Endodermal cell (in vitro differentiated cells): Measurements from ENCODE around the gene THAP11. TPM values are rescaled to one million over a fixed set of nuclear protein-coding genes. Genes with fewer than 3 reads are reported as not detected.
"Not testable (repeated sequence)": the region's sequence is repeated elsewhere in the genome, so short reads cannot be mapped to it uniquely, and the experiment has no call there.

Source experiments
- DNase-seq: peaks from one replicate; pipeline ENCODE4 v3.0.0-alpha.2; 2017
- H3K27ac ChIP-seq: 2 replicates; pipeline ENCODE4 v1.5.1; 2013; ENCODE audit warnings: mild to moderate bottlenecking, low read depth, low read length, moderate library complexity
- H3K27me3 ChIP-seq: 2 replicates; pipeline ENCODE4 v1.6.1; 2013; ENCODE audit warnings: mild to moderate bottlenecking, low read length, moderate library complexity; ENCODE audit not compliant: insufficient read depth, control insufficient read depth, poor library complexity, severe bottlenecking
- H3K36me3 ChIP-seq: 2 replicates; pipeline ENCODE4 v1.7.0; 2013; ENCODE audit warnings: mild to moderate bottlenecking, low read length, moderate library complexity; ENCODE audit not compliant: control insufficient read depth, insufficient read depth
- H3K4me1 ChIP-seq: one replicate; pipeline ENCODE4 v1.7.0; 2013; ENCODE audit warnings: low read length; ENCODE audit not compliant: control insufficient read depth, insufficient read depth
- H3K4me3 ChIP-seq: 2 replicates; pipeline ENCODE4 v1.5.1; 2013; ENCODE audit warnings: mild to moderate bottlenecking, low read length, moderate library complexity
- H3K9ac ChIP-seq: 2 replicates; pipeline ENCODE4 v1.6.1; 2013; ENCODE audit warnings: mild to moderate bottlenecking, low read length, moderate library complexity; ENCODE audit not compliant: poor library complexity, severe bottlenecking; ENCODE audit errors: extremely low read depth
- H3K9me3 ChIP-seq: 2 replicates; pipeline ENCODE4 v1.6.1; 2013; ENCODE audit warnings: mild to moderate bottlenecking, low read length, moderate library complexity; ENCODE audit not compliant: control insufficient read depth
- H3K27ac Mint-ChIP-seq: 2 replicates; pipeline ENCODE4 v1.8.0; 2020; ENCODE audit warnings: mixed read lengths
- H3K27me3 Mint-ChIP-seq: 2 replicates; pipeline ENCODE4 v1.8.0; 2021; ENCODE audit warnings: mild to moderate bottlenecking, mixed read lengths; ENCODE audit not compliant: insufficient read depth
- H3K36me3 Mint-ChIP-seq: 2 replicates; pipeline ENCODE4 v1.8.0; 2020; ENCODE audit warnings: low read depth, mixed read lengths
- H3K4me1 Mint-ChIP-seq: 2 replicates; pipeline ENCODE4 v1.8.0; 2020; ENCODE audit warnings: mixed read lengths
- H3K4me3 Mint-ChIP-seq: 2 replicates; pipeline ENCODE4 v1.8.0; 2020; ENCODE audit warnings: mild to moderate bottlenecking, moderate library complexity, mixed read lengths
- H3K9me3 Mint-ChIP-seq: 2 replicates; pipeline ENCODE4 v1.8.0; 2020; ENCODE audit warnings: mild to moderate bottlenecking, mixed read lengths
- WGBS, 2 experiments: methylation state at CpG; one replicate each; pipeline versions ENCODE4 v1.1.5 to v1.1.7; 2013; ENCODE audit warnings: missing lambda C conversion rate in 2 of 2, mixed read lengths in 1 of 2; ENCODE audit not compliant: insufficient coverage in 1 of 2, insufficient read length in 1 of 2; 5-methylcytosine and 5-hydroxymethylcytosine counted together
- total RNA-seq, 2 donors: library from RNA; stranded (reverse); fragmentation: NEBNext Ultra II Directional in 1 of 2; extraction: Animal tissue kit (Norgen Biotek cat#: 25700) in 1 of 2; gene quantifications; 2 replicates in 1 of 2; 3 replicates in 1 of 2; pipeline ENCODE4 v1.2.1, GENCODE V29; 2021
- TF ChIP-seq, protein P1 (sequence below): fragments of 200-600 bp; sonication (generic); conservative IDR thresholded peaks from 2 replicates; pipeline ENCODE4 v1.5.0; 2021; ENCODE audit warnings: antibody characterized with exemption, mild to moderate bottlenecking

THAP11 gene
- total RNA-seq, 2 donors from 2014 or later = 28.0 to 32.9 TPM

DNA sequence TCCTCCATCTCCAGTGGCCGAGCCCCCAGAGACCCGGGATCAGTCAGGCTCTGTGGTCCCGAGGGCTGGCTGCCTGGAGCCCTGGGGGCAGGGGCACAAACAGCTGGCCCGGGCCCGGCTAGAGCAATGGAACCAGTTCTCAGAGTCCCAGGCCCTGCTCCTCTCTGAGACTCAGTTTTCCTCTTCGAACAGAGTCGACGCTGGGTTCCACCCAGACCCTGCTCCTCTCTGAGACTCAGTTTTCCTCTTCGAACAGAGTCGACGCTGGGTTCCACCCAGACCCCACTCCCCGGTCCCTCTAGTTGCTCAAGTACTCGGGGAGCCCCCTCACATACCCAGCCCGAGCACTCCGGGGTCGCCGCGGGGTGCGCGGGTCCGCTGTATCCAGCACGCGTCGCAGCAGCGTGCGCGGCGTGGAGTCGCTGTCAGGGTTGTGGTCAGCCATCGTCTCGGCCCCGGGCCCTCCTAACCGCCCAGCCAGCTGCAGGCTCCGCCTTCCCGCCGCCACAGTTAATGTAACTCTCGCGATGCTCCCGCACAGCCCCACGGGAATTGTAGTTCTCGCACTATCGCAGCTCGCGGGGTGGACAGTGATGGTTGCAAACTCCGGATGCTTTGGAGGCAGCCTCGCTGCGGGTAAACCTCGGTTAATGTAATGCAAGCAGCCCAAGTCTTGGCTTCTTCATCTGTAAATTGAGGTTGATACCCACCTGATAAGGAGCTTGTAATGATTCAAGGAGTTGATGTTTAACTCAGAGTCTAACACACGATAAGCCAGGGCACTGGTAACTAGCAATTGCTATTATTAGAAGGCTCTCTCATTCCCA is 8.5 kb upstream of the THAP11 start:
- peak overlapping the region; percentile 81 for H3K4me3 Mint-ChIP-seq
- 2 to 4% methylated on average over 27 to 49 of the region's 49 CpGs for WGBS, 2 experiments
- TF ChIP-seq, protein P1, sequence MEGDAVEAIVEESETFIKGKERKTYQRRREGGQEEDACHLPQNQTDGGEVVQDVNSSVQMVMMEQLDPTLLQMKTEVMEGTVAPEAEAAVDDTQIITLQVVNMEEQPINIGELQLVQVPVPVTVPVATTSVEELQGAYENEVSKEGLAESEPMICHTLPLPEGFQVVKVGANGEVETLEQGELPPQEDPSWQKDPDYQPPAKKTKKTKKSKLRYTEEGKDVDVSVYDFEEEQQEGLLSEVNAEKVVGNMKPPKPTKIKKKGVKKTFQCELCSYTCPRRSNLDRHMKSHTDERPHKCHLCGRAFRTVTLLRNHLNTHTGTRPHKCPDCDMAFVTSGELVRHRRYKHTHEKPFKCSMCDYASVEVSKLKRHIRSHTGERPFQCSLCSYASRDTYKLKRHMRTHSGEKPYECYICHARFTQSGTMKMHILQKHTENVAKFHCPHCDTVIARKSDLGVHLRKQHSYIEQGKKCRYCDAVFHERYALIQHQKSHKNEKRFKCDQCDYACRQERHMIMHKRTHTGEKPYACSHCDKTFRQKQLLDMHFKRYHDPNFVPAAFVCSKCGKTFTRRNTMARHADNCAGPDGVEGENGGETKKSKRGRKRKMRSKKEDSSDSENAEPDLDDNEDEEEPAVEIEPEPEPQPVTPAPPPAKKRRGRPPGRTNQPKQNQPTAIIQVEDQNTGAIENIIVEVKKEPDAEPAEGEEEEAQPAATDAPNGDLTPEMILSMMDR = no peak
- peak; percentile 97 for DNase-seq
- Histone ChIP-seq H3K4me1 (no peaks in the 10 kb centered on the region), H3K9ac (peak overlapping the region; percentile 91), H3K36me3 (peaks cover 30% of the 10 kb centered on the region), H3K27ac (no peak overlapping the region), H3K9me3 (no peaks in the 10 kb centered on the region), H3K4me3 (peak overlapping the region; percentile 95), H3K27me3 (no peaks in the 10 kb centered on the region)
- H3K36me3 Mint-ChIP-seq = peaks cover 29% of the 10 kb centered on the region
- H3K27ac Mint-ChIP-seq = peak overlapping the region; percentile 66
- H3K27me3 Mint-ChIP-seq = no peaks in the 10 kb centered on the region
- H3K4me1 Mint-ChIP-seq = peaks cover 7% of the 10 kb centered on the region
- H3K9me3 Mint-ChIP-seq = no peaks in the 10 kb centered on the region

GRCh38 chr16:67834242-67834614 is 7.9 kb upstream of the THAP11 start:
- TF ChIP-seq, protein P1 = no peak
- H3K9me3 ChIP-seq = no peaks in the 10 kb centered on the region
- no peaks in the 10 kb centered on the region for H3K4me1 ChIP-seq
- H3K27ac ChIP-seq = no peak overlapping the region
- no peaks in the 10 kb centered on the region for H3K9me3 Mint-ChIP-seq
- H3K36me3 Mint-ChIP-seq = peaks cover 26% of the 10 kb centered on the region
- H3K27ac Mint-ChIP-seq = no peak overlapping the region
- peaks cover 27% of the 10 kb centered on the region for H3K36me3 ChIP-seq
- 85 to 93% methylated on average over 7 to 10 of the region's 10 CpGs for WGBS, 2 experiments
- no peak for DNase-seq
- peak overlapping the region; percentile 91 for H3K9ac ChIP-seq
- peaks cover 7% of the 10 kb centered on the region for H3K4me1 Mint-ChIP-seq
- H3K4me3 ChIP-seq = peak overlapping the region; percentile 95
- H3K27me3 Mint-ChIP-seq = no peaks in the 10 kb centered on the region
- no peaks in the 10 kb centered on the region for H3K27me3 ChIP-seq
- H3K4me3 Mint-ChIP-seq = peak overlapping the region; percentile 81

- not testable (repeated sequence) for H3K27ac ChIP-seq, H3K9me3 Mint-ChIP-seq, H3K27me3 ChIP-seq, H3K36me3 ChIP-seq, H3K4me3 Mint-ChIP-seq, DNase-seq, H3K27ac Mint-ChIP-seq, H3K4me1 ChIP-seq, H3K36me3 Mint-ChIP-seq, H3K9ac ChIP-seq, H3K9me3 ChIP-seq, H3K4me3 ChIP-seq, H3K27me3 Mint-ChIP-seq
- peaks cover 11% of the 10 kb centered on the region for H3K4me1 Mint-ChIP-seq
- WGBS, 2 experiments = 93% methylated on average over 9 to 10 of the region's 10 CpGs
These were observed 4.9 kb upstream of the THAP11 start for GRCh38 chr16:67837190-67837589.
